SK-N-SH (cell line): ENCODE results near the gene CREG1. TPM values are rescaled to one million over a fixed set of nuclear protein-coding genes. Genes with fewer than 3 reads are reported as not detected.

Experiments
- CTCF ChIA-PET: fragments of 300-600, 350-600 bp; formaldehyde crosslinking; extraction: SDS; loops from one replicate; lab custom pipeline; 2021; lab: Yijun Ruan, JAX
- POLR2A ChIA-PET: fragments of 350-600 bp; sonication (Branson Sonifier 250); formaldehyde crosslinking; extraction: SDS; loops from one replicate; lab custom pipeline; 2020; ENCODE audit warnings: antibody characterized with exemption, inconsistent platforms; lab: Yijun Ruan, JAX
- DNase-seq: peaks from one replicate; pipeline ENCODE4 v3.0.0; 2012
- H2AFZ ChIP-seq: fragments of 200-600 bp; sonication (generic); 2 replicates; pipeline ENCODE4 v1.8.1; 2016; ENCODE audit warnings: antibody characterized with exemption, mild to moderate bottlenecking, low read depth
- H3F3A ChIP-seq: fragments of 200-600 bp; sonication (generic); replicated peaks from 2 replicates; pipeline ENCODE3; 2016; ENCODE audit warnings: antibody characterized with exemption, mild to moderate bottlenecking; ENCODE audit not compliant: insufficient read depth
- H3K27ac ChIP-seq, 2 experiments: fragments of 200-500 bp in 1 of 2; fragments of 200-600 bp in 1 of 2; sonication (Bioruptor generic) in 1 of 2; sonication (generic), shearing (Covaris generic) in 1 of 2; 2 replicates each; pipeline versions ENCODE4 v1.5.1 to v1.6.1; 2014 to 2016; ENCODE audit warnings: low read depth in 2 of 2, inconsistent platforms in 1 of 2, low read length in 1 of 2, mild to moderate bottlenecking in 1 of 2, mixed read lengths in 1 of 2
- H3K27me3 ChIP-seq: fragments of 200-600 bp; sonication (generic), shearing (Covaris generic); 2 replicates; pipeline ENCODE4 v1.6.1; 2016; ENCODE audit warnings: mixed run types; ENCODE audit not compliant: insufficient read depth
- H3K36me3 ChIP-seq, 2 experiments: fragments of 200-500 bp in 1 of 2; fragments of 200-600 bp in 1 of 2; sonication (Bioruptor generic) in 1 of 2; sonication (generic) in 1 of 2; replicated peaks in 1 of 2; 2 replicates each; pipeline versions ENCODE3 to v1.5.1; 2014 to 2016; ENCODE audit warnings: low read length in 1 of 2, mild to moderate bottlenecking in 1 of 2; ENCODE audit not compliant: insufficient read depth in 2 of 2, control insufficient read depth in 1 of 2
- H3K4me1 ChIP-seq, 2 experiments: fragments of 200-500 bp in 1 of 2; fragments of 200-600 bp in 1 of 2; sonication (Bioruptor generic) in 1 of 2; sonication (generic), shearing (Covaris generic) in 1 of 2; 2 replicates each; pipeline versions ENCODE4 v1.5.1 to v1.6.1; 2014 to 2016; ENCODE audit warnings: low read depth in 1 of 2, low read length in 1 of 2, mixed run types in 1 of 2; ENCODE audit not compliant: insufficient read depth in 2 of 2, control insufficient read depth in 1 of 2
- H3K4me2 ChIP-seq: fragments of 200-600 bp; sonication (generic), shearing (Covaris generic); 2 replicates; pipeline ENCODE4 v1.6.1; 2017; ENCODE audit warnings: mixed run types
- H3K4me3 ChIP-seq, 2 experiments: fragments of 200-500 bp in 1 of 2; fragments of 200-600 bp in 1 of 2; sonication (Bioruptor generic) in 1 of 2; sonication (generic), shearing (Covaris generic) in 1 of 2; 2 replicates each; pipeline versions ENCODE4 v1.5.1 to v1.8.1; 2014 to 2016; ENCODE audit warnings: low read depth in 2 of 2, inconsistent platforms in 1 of 2, low read length in 1 of 2, mild to moderate bottlenecking in 1 of 2, mixed read lengths in 1 of 2, moderate library complexity in 1 of 2
- H3K79me2 ChIP-seq: fragments of 200-600 bp; sonication (generic); 2 replicates; pipeline ENCODE4 v1.8.1; 2017; ENCODE audit warnings: mild to moderate bottlenecking; ENCODE audit not compliant: insufficient read depth
- H3K9ac ChIP-seq: fragments of 200-600 bp; sonication (generic); 2 replicates; pipeline ENCODE4 v1.6.1; 2017; ENCODE audit warnings: mixed run types
- H3K9me2 ChIP-seq: fragments of 200-600 bp; sonication (generic); 2 replicates; pipeline ENCODE4 v1.6.1; 2017; ENCODE audit warnings: mixed run types
- H3K9me3 ChIP-seq: fragments of 200-600 bp; sonication (generic); 2 replicates; pipeline ENCODE4 v1.6.1; 2017; ENCODE audit warnings: mixed run types, mild to moderate bottlenecking, moderate library complexity
- H4K20me1 ChIP-seq: fragments of 200-600 bp; sonication (generic); 2 replicates; pipeline ENCODE4 v1.6.1; 2017; ENCODE audit warnings: mild to moderate bottlenecking, mixed run types; ENCODE audit not compliant: insufficient read depth
- CHD2 ChIP-seq: fragments of 150-350 bp; IDR thresholded peaks from 2 replicates; pipeline ENCODE4 v1.6.1; 2018; ENCODE audit warnings: low read length; ENCODE audit not compliant: partially characterized antibody
- ELF1 ChIP-seq: IDR thresholded peaks from 2 replicates; pipeline ENCODE4 v1.4.0; 2012
- EP300 ChIP-seq, 2 experiments: IDR thresholded peaks; 2 replicates each; pipeline versions ENCODE4 v1.4.0 to v1.6.1; 2012; ENCODE audit warnings: borderline replicate concordance in 1 of 2, low read depth in 1 of 2, low read length in 1 of 2
- FOXJ3 ChIP-seq: sonication (generic); formaldehyde crosslinking; IDR thresholded peaks from 2 replicates; pipeline ENCODE4 v1.5.1; 2020; ENCODE audit warnings: mild to moderate bottlenecking, missing genetic modification reagents
- FOXM1 ChIP-seq: IDR thresholded peaks from 2 replicates; pipeline ENCODE4 v1.4.0; 2012; ENCODE audit warnings: low read depth, mild to moderate bottlenecking
- GABPA ChIP-seq: IDR thresholded peaks from 2 replicates; pipeline ENCODE4 v1.4.0; 2012; ENCODE audit warnings: low read depth, mild to moderate bottlenecking
- GATA2 ChIP-seq: sonication (generic); formaldehyde crosslinking; IDR thresholded peaks from 2 replicates; pipeline ENCODE4 v1.5.0; 2020; ENCODE audit warnings: mild to moderate bottlenecking, missing genetic modification reagents
- MAX ChIP-seq: IDR thresholded peaks from 2 replicates; pipeline ENCODE4 v1.4.0; 2012; ENCODE audit warnings: low read depth
- MEF2A ChIP-seq: IDR thresholded peaks from 2 replicates; pipeline ENCODE4 v1.4.0; 2012; ENCODE audit warnings: low read depth, borderline replicate concordance
- RAD21 ChIP-seq: IDR thresholded peaks from 2 replicates; pipeline ENCODE4 v1.6.1; 2012; ENCODE audit warnings: mild to moderate bottlenecking, low read length
- RCOR1 ChIP-seq: fragments of 150-350 bp; IDR thresholded peaks from 2 replicates; pipeline ENCODE4 v1.6.1; 2017; ENCODE audit warnings: antibody characterized with exemption, low read length
- REST ChIP-seq: IDR thresholded peaks from 2 replicates; pipeline ENCODE4 v1.6.1; 2012; ENCODE audit warnings: mild to moderate bottlenecking, low read depth, low read length, moderate library complexity
- RFX5 ChIP-seq: IDR thresholded peaks from 2 replicates; pipeline ENCODE4 v1.6.1; 2012; ENCODE audit warnings: mild to moderate bottlenecking, improper control_type of control experiment, low read length
- SIN3A ChIP-seq: IDR thresholded peaks from 2 replicates; pipeline ENCODE4 v1.6.1; 2012; ENCODE audit warnings: low read depth, mild to moderate bottlenecking, low read length, moderate library complexity, borderline replicate concordance
- SMC3 ChIP-seq: IDR thresholded peaks from 2 replicates; pipeline ENCODE4 v1.6.1; 2012; ENCODE audit warnings: low read depth, low read length, improper control_type of control experiment
- TCF12 ChIP-seq: IDR thresholded peaks from 2 replicates; pipeline ENCODE4 v1.4.0; 2012
- TEAD4 ChIP-seq: IDR thresholded peaks from 2 replicates; pipeline ENCODE4 v1.4.0; 2012; ENCODE audit warnings: mild to moderate bottlenecking, borderline replicate concordance; ENCODE audit not compliant: insufficient read depth
- USF1 ChIP-seq: IDR thresholded peaks from 2 replicates; pipeline ENCODE4 v1.4.0; 2012; ENCODE audit warnings: low read depth, borderline replicate concordance
- USF2 ChIP-seq: fragments of 150-350 bp; IDR thresholded peaks from 2 replicates; pipeline ENCODE4 v1.6.1; 2017; ENCODE audit warnings: antibody characterized with exemption, low read length, low read depth, borderline replicate concordance
- YY1 ChIP-seq: IDR thresholded peaks from 2 replicates; pipeline ENCODE4 v1.4.0; 2012; ENCODE audit warnings: low read depth, mild to moderate bottlenecking
- WGBS: methylation state at CpG from one replicate; pipeline ENCODE4 v1.1.6; 2017; ENCODE audit warnings: low lambda C conversion rate; 5-methylcytosine and 5-hydroxymethylcytosine counted together
- polyA plus RNA-seq, 3 experiments: library from polyadenylated mRNA; depleted of rRNA; stranded (reverse); fragments of >200 nt; gene quantifications; 2 replicates each; pipeline ENCODE4 v1.2.3, GENCODE V29; 2012

The CREG1 gene
- polyA plus RNA-seq, 1 of the 3 experiments (the other 2 are of a cell fraction): 26.1 TPM

- no peak for TF ChIP-seq FOXJ3 (CRISPR knock-in tag)
- no peak for TF ChIP-seq EP300 (IDR thresholded peaks at IDR 0.05; ENCODE audit: borderline replicate concordance in 1 of 2, low read depth in 1 of 2, low read length in 1 of 2)
- no peak for TF ChIP-seq TEAD4
- no peak for TF ChIP-seq CHD2
- TF ChIP-seq MEF2A: no peak
- TF ChIP-seq SMC3: no peak
- no peak for TF ChIP-seq ELF1
Observed at GRCh38 chr1:167578939-167579521, 25.5 kb upstream of the CREG1 start (continued).

- H3K79me2 ChIP-seq: no peaks in the 10 kb centered on the region
- no peaks in the 10 kb centered on the region for H3K36me3 ChIP-seq
- ChIA-PET POLR2A (no interaction called here), CTCF (interaction anchor here (1.2 kb wide), 1 partner anchor 20 kb away, joined by 4 read pairs; no protein-coding TSS in a partner anchor)
- no peaks in the 10 kb centered on the region for H3K9me3 ChIP-seq
- no peaks in the 10 kb centered on the region for H3K9me2 ChIP-seq
- H3K27ac ChIP-seq: no peak overlapping the region
- H3K9ac ChIP-seq: no peak overlapping the region
- H3K4me3 ChIP-seq: no peak overlapping the region
- no peaks in the 10 kb centered on the region; a peak in 1 of 4 replicates for H3K4me1 ChIP-seq
- H3K27me3 ChIP-seq: no peaks in the 10 kb centered on the region; the same call in 1 of the 2 replicates
- no peaks in the 10 kb centered on the region for H4K20me1 ChIP-seq
- DNase-seq: no peak
- no peak for TF ChIP-seq SIN3A
- no peak for TF ChIP-seq YY1
- TF ChIP-seq MAX: no peak
- no peak for TF ChIP-seq GABPA
- H3K4me2 ChIP-seq: no peak overlapping the region
- H2AFZ ChIP-seq: no peak overlapping the region
- 47% methylated on average over 13 of the region's 13 CpGs for WGBS
- no peaks in the 10 kb centered on the region for H3F3A ChIP-seq
Observed at GRCh38 chr1:167575649-167576048, 22.1 kb upstream of the CREG1 start.

- Histone ChIP-seq H3K9me3 (no peaks in the 10 kb centered on the region), H4K20me1 (no peaks in the 10 kb centered on the region)
- ChIA-PET CTCF (interaction anchor here (0.9 to 1.4 kb wide), 2 partner anchors 15 to 40 kb away, joined by 3 to 6 read pairs; no protein-coding TSS in a partner anchor), POLR2A (no interaction called here)
- WGBS: 9% methylated on average over 2 of the region's 2 CpGs
- TF ChIP-seq GATA2 (CRISPR knock-in tag): no peak
- no peak for TF ChIP-seq RAD21
- TF ChIP-seq RFX5: no peak
- no peak for TF ChIP-seq USF2
- no peak for TF ChIP-seq RCOR1
- no peak for TF ChIP-seq FOXM1
- TF ChIP-seq TCF12: no peak
- no peak for TF ChIP-seq SIN3A
- no peak for TF ChIP-seq REST
- TF ChIP-seq USF1: no peak
- TF ChIP-seq, all 33 proteins: peak for 0
- Histone ChIP-seq H3K4me3 (no peak overlapping the region), H3K27ac (no peak overlapping the region), H3K4me2 (no peak overlapping the region), H3K4me1 (no peaks in the 10 kb centered on the region), H3K9ac (no peak overlapping the region), H3F3A (no peaks in the 10 kb centered on the region), H3K27me3 (no peaks in the 10 kb centered on the region; the same call in 1 of the 2 replicates), H3K79me2 (no peaks in the 10 kb centered on the region), H3K36me3 (no peaks in the 10 kb centered on the region), H3K9me2 (no peaks in the 10 kb centered on the region), H2AFZ (no peak overlapping the region)
- no peak for DNase-seq
Observed at GRCh38 chr1:167573035-167573434, 19.5 kb upstream of the CREG1 start.
